Trophoblast cell (in vitro differentiated cells and primary cell): ENCODE data around the gene ATP9B.
A peak's percentile ranks its signal among the peaks of the same experiment; 100 is the strongest.

Experiments
- DNase-seq, 2 donors: peaks; one replicate each; pipeline ENCODE4 v3.0.0-alpha.2; 2016
- H2AFZ ChIP-seq: 2 replicates; pipeline ENCODE4 v1.6.1; 2013; ENCODE audit warnings: low read length, moderate library complexity, mild to moderate bottlenecking; ENCODE audit not compliant: insufficient read depth, poor library complexity
- H2AK5ac ChIP-seq: 2 replicates; pipeline ENCODE4 v1.6.1; 2013; ENCODE audit warnings: mild to moderate bottlenecking, low read length
- H2BK120ac ChIP-seq: 2 replicates; pipeline ENCODE4 v1.6.1; 2013; ENCODE audit warnings: low read length, mild to moderate bottlenecking, moderate library complexity; ENCODE audit not compliant: insufficient read depth, poor library complexity
- H2BK12ac ChIP-seq: 2 replicates; pipeline ENCODE4 v1.6.1; 2013; ENCODE audit warnings: mild to moderate bottlenecking, low read length, moderate library complexity
- H2BK5ac ChIP-seq: 2 replicates; pipeline ENCODE4 v1.6.1; 2013; ENCODE audit warnings: low read length, low read depth, moderate library complexity, mild to moderate bottlenecking; ENCODE audit not compliant: poor library complexity
- H3K14ac ChIP-seq: 2 replicates; pipeline ENCODE4 v1.6.1; 2013; ENCODE audit warnings: mild to moderate bottlenecking, low read length
- H3K18ac ChIP-seq: 2 replicates; pipeline ENCODE4 v1.6.1; 2013; ENCODE audit warnings: mild to moderate bottlenecking, low read length
- H3K23ac ChIP-seq: 2 replicates; pipeline ENCODE4 v1.6.1; 2013; ENCODE audit warnings: low read length
- H3K27ac ChIP-seq: 2 replicates; pipeline ENCODE4 v1.5.1; 2013; ENCODE audit warnings: low read depth, mild to moderate bottlenecking, inconsistent platforms, low read length, moderate library complexity
- H3K27me3 ChIP-seq: 2 replicates; pipeline ENCODE4 v1.6.1; 2013; ENCODE audit warnings: inconsistent platforms, mild to moderate bottlenecking, low read length, moderate library complexity; ENCODE audit not compliant: insufficient read depth
- H3K36me3 ChIP-seq, 2 experiments: 1 replicate in 1 of 2; 2 replicates in 1 of 2; pipeline ENCODE4 v1.6.1; 2013; ENCODE audit warnings: low read length in 2 of 2, mild to moderate bottlenecking in 2 of 2, moderate library complexity in 1 of 2; ENCODE audit not compliant: insufficient read depth in 2 of 2, control insufficient read depth in 1 of 2
- H3K4ac ChIP-seq: 2 replicates; pipeline ENCODE4 v1.6.1; 2013; ENCODE audit warnings: low read depth, mild to moderate bottlenecking, low read length, moderate library complexity
- H3K4me1 ChIP-seq, 2 experiments: 1 replicate in 1 of 2; 2 replicates in 1 of 2; pipeline ENCODE4 v1.6.1; 2013; ENCODE audit warnings: low read length in 2 of 2, mild to moderate bottlenecking in 2 of 2, moderate library complexity in 1 of 2; ENCODE audit not compliant: insufficient read depth in 2 of 2, control insufficient read depth in 1 of 2
- H3K4me2 ChIP-seq: 2 replicates; pipeline ENCODE4 v1.6.1; 2013; ENCODE audit warnings: inconsistent platforms, mild to moderate bottlenecking, low read length, moderate library complexity
- H3K4me3 ChIP-seq: 2 replicates; pipeline ENCODE4 v1.5.1; 2013; ENCODE audit warnings: mild to moderate bottlenecking, low read depth, low read length, inconsistent platforms
- H3K79me1 ChIP-seq: one replicate; pipeline ENCODE4 v1.6.1; 2013; ENCODE audit warnings: low read length
- H3K79me2 ChIP-seq: 2 replicates; pipeline ENCODE4 v1.6.1; 2013; ENCODE audit warnings: low read length, mild to moderate bottlenecking; ENCODE audit not compliant: control insufficient read depth, insufficient read depth, poor library complexity
- H3K9ac ChIP-seq: 2 replicates; pipeline ENCODE4 v1.6.1; 2013; ENCODE audit warnings: mild to moderate bottlenecking, low read length
- H3K9me3 ChIP-seq: 2 replicates; pipeline ENCODE4 v1.6.1; 2013; ENCODE audit warnings: low read depth, mild to moderate bottlenecking, control low read depth, inconsistent platforms, low read length; ENCODE audit not compliant: insufficient read depth
- H4K12ac ChIP-seq: 2 replicates; pipeline ENCODE4 v1.6.1; 2013; ENCODE audit warnings: low read depth, mild to moderate bottlenecking, low read length, moderate library complexity
- H4K8ac ChIP-seq: 2 replicates; pipeline ENCODE4 v1.6.1; 2013; ENCODE audit warnings: low read depth, mild to moderate bottlenecking, low read length, moderate library complexity
- H4K91ac ChIP-seq: one replicate; pipeline ENCODE4 v1.6.1; 2013; ENCODE audit warnings: low read depth, mild to moderate bottlenecking, low read length, moderate library complexity
- WGBS: extraction: QIAGEN DNeasy Blood & Tissue Kit; methylation state at CpG from one replicate; pipeline ENCODE4 v1.1.7; 2013; ENCODE audit warnings: missing lambda C conversion rate; ENCODE audit not compliant: insufficient read length, insufficient coverage; ENCODE audit errors: extremely low coverage; 5-methylcytosine and 5-hydroxymethylcytosine counted together

The ATP9B gene

DNA sequence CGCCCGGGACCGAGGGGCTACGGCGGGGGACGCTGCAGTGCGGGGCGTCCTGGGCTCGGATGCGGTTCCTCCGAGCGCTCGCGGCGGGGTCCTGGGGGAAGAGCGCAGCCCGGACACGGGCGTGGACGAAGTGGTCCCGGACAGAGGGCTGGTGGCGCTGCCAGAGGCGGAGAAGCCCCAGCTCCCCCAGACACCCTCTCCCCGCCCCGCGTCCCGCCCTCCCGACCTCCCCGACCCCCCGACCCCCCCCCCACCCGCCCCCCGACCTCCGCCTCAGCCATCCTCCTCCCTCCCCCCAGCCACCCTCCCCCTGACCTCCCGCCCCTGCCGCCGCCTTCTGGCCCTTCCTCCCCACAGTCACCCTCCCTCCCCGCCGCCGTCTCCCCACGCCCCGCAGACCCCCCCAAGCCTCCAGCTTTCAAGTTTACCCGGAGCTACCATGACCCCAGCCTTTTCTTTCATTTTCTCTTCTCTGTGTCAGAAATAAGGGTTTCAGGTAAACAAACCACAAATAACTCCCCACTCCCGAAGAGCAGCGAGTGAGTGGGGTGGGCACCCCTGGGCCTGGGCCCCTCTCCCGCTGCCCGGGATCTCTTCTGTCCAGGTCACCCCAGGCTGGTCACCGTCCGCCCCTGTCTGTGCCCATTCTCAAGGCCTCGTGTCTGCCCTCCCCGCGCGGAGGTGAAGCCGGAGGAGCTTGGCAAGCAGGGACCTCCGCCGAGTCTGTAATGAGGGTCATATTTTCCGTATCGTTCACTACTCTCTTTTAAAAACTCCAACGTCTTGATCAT, 331.6 kb downstream of the ATP9B start:
- H2BK5ac ChIP-seq: no peak overlapping the region
- no peak for DNase-seq
- no peak overlapping the region for H2BK120ac ChIP-seq
- H3K9ac ChIP-seq: no peak overlapping the region
- no peaks in the 10 kb centered on the region for H3K9me3 ChIP-seq
- H3K4me2 ChIP-seq: peak overlapping the region; percentile 87
- H4K91ac ChIP-seq: no peak overlapping the region
- H3K79me1 ChIP-seq: no peaks in the 10 kb centered on the region
- no peaks in the 10 kb centered on the region for H3K36me3 ChIP-seq
- H3K18ac ChIP-seq: no peak overlapping the region
- H3K79me2 ChIP-seq: peaks cover 1% of the 10 kb centered on the region
- H3K4me1 ChIP-seq: peaks cover 3 to 11% of the 10 kb centered on the region in 2 experiments
- peak overlapping the region; percentile 69 for H3K4me3 ChIP-seq
- no peak overlapping the region for H4K12ac ChIP-seq
- H3K27me3 ChIP-seq: peaks cover 39% of the 10 kb centered on the region
- peak overlapping the region; percentile 68 for H4K8ac ChIP-seq
- whole genome bisulfite sequencing: no CpG with 5 or more reads among the region's 58 CpGs
- no peak overlapping the region for H3K27ac ChIP-seq
- no peak overlapping the region for H2BK12ac ChIP-seq
- H3K14ac ChIP-seq: peak overlapping the region; percentile 64
- peak overlapping the region; percentile 43 for H2AFZ ChIP-seq
- peak overlapping the region; percentile 63 for H2AK5ac ChIP-seq
- H3K4ac ChIP-seq: no peak overlapping the region
- H3K23ac ChIP-seq: no peak overlapping the region

DNA sequence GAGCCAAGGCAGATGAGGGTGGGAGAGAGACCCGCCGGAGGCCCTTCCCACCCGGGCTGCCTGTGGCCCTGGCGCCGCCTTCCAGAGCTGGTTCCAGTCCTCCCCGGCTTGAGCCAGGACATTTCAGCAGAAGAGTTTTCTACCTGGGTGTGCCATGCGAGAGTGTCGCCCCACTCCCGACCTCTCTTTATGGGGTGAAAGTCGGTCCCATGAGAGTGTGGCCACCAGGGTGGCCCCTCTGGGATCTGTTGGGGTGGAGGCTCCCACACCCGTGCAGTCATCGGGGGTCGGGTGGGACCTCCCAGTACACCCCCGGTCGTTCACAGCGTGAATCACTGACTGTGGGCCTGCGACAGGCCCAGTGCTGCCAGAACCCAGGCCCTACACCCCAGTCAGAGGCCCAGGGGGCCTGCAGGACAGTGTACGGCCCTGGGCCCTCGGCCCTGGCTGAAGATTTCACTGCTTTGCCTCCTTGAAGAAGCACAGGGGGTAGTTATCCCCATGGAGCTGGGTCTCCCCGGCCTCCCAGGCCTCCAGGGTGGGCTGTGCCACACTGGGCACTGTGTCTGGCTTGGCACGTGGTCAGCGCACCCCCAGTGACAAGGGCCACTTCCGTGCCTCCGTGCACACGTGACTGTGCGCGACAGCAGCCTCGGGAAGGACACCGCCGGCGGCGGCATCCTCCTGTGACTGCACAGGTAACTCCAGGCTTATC, 332.5 kb downstream of the ATP9B start:
- Histone ChIP-seq H3K79me2 (peaks cover 1% of the 10 kb centered on the region), H3K9ac (no peak overlapping the region), H2BK5ac (no peak overlapping the region), H3K23ac (no peak overlapping the region), H3K14ac (no peak overlapping the region), H4K12ac (no peak overlapping the region), H2AFZ (no peak overlapping the region), H3K4ac (no peak overlapping the region), H3K79me1 (no peaks in the 10 kb centered on the region), H2BK12ac (no peak overlapping the region), H3K4me3 (peak overlapping the region; percentile 15), H3K18ac (no peak overlapping the region), H3K27me3 (peaks cover 31% of the 10 kb centered on the region), H3K4me1 (peaks cover 3 to 11% of the 10 kb centered on the region in 2 experiments), H3K36me3 (no peaks in the 10 kb centered on the region), H4K91ac (no peak overlapping the region), H3K4me2 (no peak overlapping the region), H2AK5ac (no peak overlapping the region), H2BK120ac (no peak overlapping the region), H4K8ac (no peak overlapping the region), H3K27ac (no peak overlapping the region), H3K9me3 (no peaks in the 10 kb centered on the region)
- WGBS: no CpG with 5 or more reads among the region's 32 CpGs
- DNase-seq: no peak

GRCh38 chr18:79402209-79402576, 333.0 kb downstream of the ATP9B start:
- H3K18ac ChIP-seq: no peak overlapping the region
- H3K27me3 ChIP-seq: peaks cover 26% of the 10 kb centered on the region
- no peak overlapping the region for H3K4me3 ChIP-seq
- H4K8ac ChIP-seq: no peak overlapping the region
- no peak overlapping the region for H3K23ac ChIP-seq
- H3K27ac ChIP-seq: no peak overlapping the region
- no peak overlapping the region for H3K9ac ChIP-seq
- no peak overlapping the region for H4K12ac ChIP-seq
- H3K14ac ChIP-seq: no peak overlapping the region
- no peak overlapping the region for H2AK5ac ChIP-seq
- no peak overlapping the region for H3K4me2 ChIP-seq
- H4K91ac ChIP-seq: no peak overlapping the region
- peaks cover 1% of the 10 kb centered on the region for H3K79me2 ChIP-seq
- no peak overlapping the region for H2BK5ac ChIP-seq
- no peak overlapping the region for H2AFZ ChIP-seq
- H2BK12ac ChIP-seq: no peak overlapping the region
- no peaks in the 10 kb centered on the region for H3K79me1 ChIP-seq
- peaks cover 3 to 11% of the 10 kb centered on the region in 2 experiments for H3K4me1 ChIP-seq
- no peak overlapping the region for H3K4ac ChIP-seq
- H2BK120ac ChIP-seq: no peak overlapping the region
- H3K9me3 ChIP-seq: no peaks in the 10 kb centered on the region
- DNase-seq: no peak
- H3K36me3 ChIP-seq: no peaks in the 10 kb centered on the region
- no CpG with 5 or more reads among the region's 16 CpGs for WGBS

DNA sequence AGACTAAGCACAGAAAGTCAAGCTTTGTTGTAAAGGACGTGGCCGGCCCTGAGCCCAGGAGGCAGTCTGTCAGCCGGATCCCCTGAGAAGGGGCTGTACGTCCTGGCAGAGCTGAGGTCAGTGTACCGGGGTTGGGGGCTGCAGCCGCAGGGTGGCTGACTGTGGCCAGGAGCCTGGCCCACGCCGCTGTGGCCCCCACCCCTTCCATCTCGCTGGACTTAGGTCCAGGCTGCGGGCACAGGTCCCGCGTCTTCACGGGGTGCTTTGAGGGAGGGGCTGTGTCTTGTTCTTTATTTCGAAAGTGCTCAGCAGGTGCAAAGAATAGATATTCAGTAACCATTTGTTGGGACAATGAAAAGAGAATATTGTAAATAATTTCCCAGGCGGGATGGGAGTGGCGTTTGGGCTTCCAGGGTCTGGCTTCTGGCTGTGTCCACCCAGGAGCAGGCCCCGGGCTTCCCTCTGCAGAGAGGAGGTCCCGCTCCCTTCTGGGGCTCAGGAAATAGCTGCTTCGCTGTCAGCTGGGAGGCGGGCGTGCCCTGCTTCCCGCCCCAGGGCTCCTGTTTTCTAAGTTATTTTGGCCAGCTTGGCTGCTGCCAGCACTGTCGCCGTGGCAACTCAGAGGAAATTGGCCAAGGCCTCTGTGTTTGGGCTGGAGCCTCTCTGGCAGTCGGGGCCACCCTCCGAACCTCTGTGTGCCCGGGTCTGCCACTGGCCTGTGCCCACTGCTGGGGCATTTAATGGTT, 334.0 kb downstream of the ATP9B start:
- no peak overlapping the region for H4K91ac ChIP-seq
- H2BK120ac ChIP-seq: no peak overlapping the region
- H3K36me3 ChIP-seq: no peaks in the 10 kb centered on the region
- peaks cover 1% of the 10 kb centered on the region for H3K79me2 ChIP-seq
- H3K27ac ChIP-seq: no peak overlapping the region
- H3K27me3 ChIP-seq: peaks cover 17% of the 10 kb centered on the region
- no CpG with 5 or more reads among the region's 27 CpGs for WGBS
- no peaks in the 10 kb centered on the region for H3K9me3 ChIP-seq
- no peak overlapping the region for H3K23ac ChIP-seq
- H3K4ac ChIP-seq: no peak overlapping the region
- H3K4me1 ChIP-seq: peaks cover 3 to 11% of the 10 kb centered on the region in 2 experiments
- no peak overlapping the region for H4K8ac ChIP-seq
- no peak overlapping the region for H4K12ac ChIP-seq
- no peak overlapping the region for H2BK12ac ChIP-seq
- H2AK5ac ChIP-seq: no peak overlapping the region
- H3K79me1 ChIP-seq: no peaks in the 10 kb centered on the region
- H2BK5ac ChIP-seq: no peak overlapping the region
- no peak overlapping the region for H3K4me2 ChIP-seq
- H3K14ac ChIP-seq: no peak overlapping the region
- no peak overlapping the region for H3K18ac ChIP-seq
- peak in 1 of 2 donors; percentile 68 for DNase-seq
- H2AFZ ChIP-seq: no peak overlapping the region
- no peak overlapping the region for H3K4me3 ChIP-seq
- no peak overlapping the region for H3K9ac ChIP-seq
